Psoas muscle (tissue), 8 donors: ENCODE results near the gene TRPC4AP. TPM values are rescaled to one million over a fixed set of nuclear protein-coding genes. Genes with fewer than 3 reads are reported as not detected.

Source experiments
- ATAC-seq, 4 donors: fragments of 200-7000 bp; cut with Tn5 transposase; one replicate each; pipeline ENCODE4 v1.9.1; 2020; ENCODE audit warnings: moderate library complexity in 3 of 4, mild to moderate bottlenecking in 2 of 4
- DNase-seq, 2 donors: peaks; one replicate each; pipeline ENCODE4 v3.0.0-alpha.2; 2020
- H3K27ac ChIP-seq: fragments of 200-600 bp; one replicate; pipeline ENCODE4 v1.8.0; 2022
- H3K27me3 ChIP-seq, 3 donors: fragments of 200-600 bp in 1 of 3; one replicate each; pipeline versions ENCODE4 v1.6.1 to v1.8.0; 2013 to 2022; ENCODE audit warnings: low read length in 2 of 3, mild to moderate bottlenecking in 2 of 3, moderate library complexity in 1 of 3; ENCODE audit not compliant: insufficient read depth in 3 of 3
- H3K36me3 ChIP-seq, 2 donors: fragments of 200-600 bp in 1 of 2; one replicate each; pipeline versions ENCODE4 v1.6.1 to v1.8.0; 2013 to 2022; ENCODE audit warnings: low read depth in 1 of 2, mild to moderate bottlenecking in 1 of 2, moderate library complexity in 1 of 2; ENCODE audit not compliant: insufficient read depth in 1 of 2
- H3K4me1 ChIP-seq: fragments of 200-600 bp; one replicate; pipeline ENCODE4 v1.8.0; 2022
- H3K4me3 ChIP-seq: fragments of 200-600 bp; one replicate; pipeline ENCODE4 v1.8.0; 2022; ENCODE audit warnings: mild to moderate bottlenecking
- H3K9me3 ChIP-seq: fragments of 200-600 bp; one replicate; pipeline ENCODE4 v1.8.0; 2022
- WGBS, 3 donors: extraction: QIAGEN DNeasy Blood & Tissue Kit; methylation state at CpG; one replicate each; pipeline versions ENCODE4 v1.1.6 to v1.1.7; 2013; 5-methylcytosine and 5-hydroxymethylcytosine counted together
- intact Hi-C, 2 donors: fragments of 100-400 bp; cut with DNase I; formaldehyde crosslinking; loops; one replicate each; pipeline versions ENCODE4 v1.11.0 to v1.14.2; 2022
- polyA plus RNA-seq, 3 donors: library from polyadenylated mRNA; stranded (reverse); fragments of 200-250 nt; gene quantifications; one replicate each; pipeline ENCODE4 v1.2.3, GENCODE V29; 2013
- total RNA-seq, 4 donors: library from RNA; stranded (reverse); fragmentation: NEBNext Ultra II Directional in 2 of 4; extraction: Animal tissue kit (Norgen Biotek cat#: 25700) in 2 of 4; gene quantifications; one replicate each; pipeline versions ENCODE4 v1.2.1 to v1.2.4, GENCODE V29; 2021 to 2023
- TF ChIP-seq, protein P1 (sequence below): fragments of 200-600 bp; IDR thresholded peaks from one replicate; pipeline ENCODE4 v1.8.0; 2022; ENCODE audit warnings: antibody characterized with exemption
- donor health status: healthy with polysubstance abuse.
- donor health status: DM: no; HTN: no; CAD: no; lungs with moderate emphysema.
- donor health status: Bipolar disorder and iron deficiency.
- donor health status: healthy.
- donor health status: DM: yes; HTN: yes; CAD: no.
- donor health status: DM: no; HTN: no; CAD: no.
- donor health status: DM: no; HTN: no; CAD: no.
- donor health status: DM: yes; HTN: yes; CAD: no.

TRPC4AP gene
- total and polyA plus RNA-seq, 7 donors: 36.0 to 62.3 (median 51.7) TPM

DNA sequence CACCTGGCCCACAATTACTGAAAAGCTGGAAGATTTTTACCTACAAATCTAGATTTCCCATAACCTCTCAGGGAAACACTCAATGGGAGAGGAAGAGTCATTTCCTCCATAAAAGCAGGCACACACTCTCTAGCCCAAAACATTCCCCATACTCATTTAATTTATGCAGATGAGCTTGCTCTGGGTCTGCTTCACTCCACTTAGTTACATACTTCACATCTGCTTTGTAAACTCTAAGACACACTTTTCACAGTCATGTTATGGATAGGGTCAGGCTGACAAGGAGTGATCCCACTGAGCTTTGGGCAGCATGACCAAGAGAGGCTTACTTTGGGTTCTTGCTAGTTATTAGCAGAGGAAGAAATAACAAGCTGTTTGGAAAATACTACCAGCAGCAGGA lies 27.4 kb downstream of the TRPC4AP start:
- DNase-seq (no peak), ATAC-seq (no peak)
- intact Hi-C loops: no loop called here
- Histone ChIP-seq H3K4me3 (no peak overlapping the region), H3K9me3 (no peaks in the 10 kb centered on the region), H3K4me1 (peaks cover 22% of the 10 kb centered on the region), H3K27ac (no peak overlapping the region), H3K36me3 (peaks cover 0 to 25% of the 10 kb centered on the region in 2 donors), H3K27me3 (no peaks in the 10 kb centered on the region)
- TF ChIP-seq, protein P1, sequence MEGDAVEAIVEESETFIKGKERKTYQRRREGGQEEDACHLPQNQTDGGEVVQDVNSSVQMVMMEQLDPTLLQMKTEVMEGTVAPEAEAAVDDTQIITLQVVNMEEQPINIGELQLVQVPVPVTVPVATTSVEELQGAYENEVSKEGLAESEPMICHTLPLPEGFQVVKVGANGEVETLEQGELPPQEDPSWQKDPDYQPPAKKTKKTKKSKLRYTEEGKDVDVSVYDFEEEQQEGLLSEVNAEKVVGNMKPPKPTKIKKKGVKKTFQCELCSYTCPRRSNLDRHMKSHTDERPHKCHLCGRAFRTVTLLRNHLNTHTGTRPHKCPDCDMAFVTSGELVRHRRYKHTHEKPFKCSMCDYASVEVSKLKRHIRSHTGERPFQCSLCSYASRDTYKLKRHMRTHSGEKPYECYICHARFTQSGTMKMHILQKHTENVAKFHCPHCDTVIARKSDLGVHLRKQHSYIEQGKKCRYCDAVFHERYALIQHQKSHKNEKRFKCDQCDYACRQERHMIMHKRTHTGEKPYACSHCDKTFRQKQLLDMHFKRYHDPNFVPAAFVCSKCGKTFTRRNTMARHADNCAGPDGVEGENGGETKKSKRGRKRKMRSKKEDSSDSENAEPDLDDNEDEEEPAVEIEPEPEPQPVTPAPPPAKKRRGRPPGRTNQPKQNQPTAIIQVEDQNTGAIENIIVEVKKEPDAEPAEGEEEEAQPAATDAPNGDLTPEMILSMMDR: no peak

DNA sequence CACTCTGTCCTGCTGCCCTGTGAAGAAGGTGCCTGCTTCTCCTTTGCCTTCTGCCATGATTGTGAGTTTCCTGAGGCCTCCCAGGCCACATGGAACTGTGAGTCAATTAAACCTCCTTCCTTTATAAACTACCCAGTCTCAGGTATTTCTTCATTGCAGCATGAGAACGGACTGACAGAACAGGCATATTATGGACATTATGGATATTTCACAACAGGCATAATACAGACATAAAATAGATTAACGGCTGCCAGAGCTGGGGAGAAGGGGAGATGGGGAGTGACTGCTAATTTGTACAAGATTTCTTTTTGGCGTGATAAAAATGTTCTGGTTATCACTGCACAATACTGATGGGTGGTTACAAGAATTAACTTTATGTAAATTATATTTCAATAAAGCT lies 29.4 kb downstream of the TRPC4AP start:
- WGBS, 3 donors: 87 to 91% (median 90%) methylated on average over 3 of the region's 3 CpGs

DNA sequence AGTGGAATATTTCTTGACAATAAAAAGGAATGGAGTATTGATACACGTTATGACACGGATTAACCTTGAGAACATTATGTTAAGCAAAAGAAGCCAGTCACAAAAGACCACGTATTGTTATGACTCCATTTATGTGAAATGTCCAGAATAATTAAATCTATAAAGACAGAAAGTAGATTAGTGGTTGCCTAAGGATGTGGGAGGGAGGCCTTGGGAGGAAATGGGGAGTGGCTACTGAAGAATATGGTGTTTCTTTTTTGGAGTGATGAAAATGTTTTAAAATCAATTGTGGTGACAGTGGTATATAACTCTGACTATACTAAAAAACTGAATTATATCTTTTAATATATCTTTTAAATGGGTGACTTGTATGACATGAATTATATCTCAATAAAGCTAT lies 30.1 kb downstream of the TRPC4AP start:
- 85 to 94% (median 88%) methylated on average over 3 of the region's 3 CpGs for WGBS, 3 donors
- no peak overlapping the region for H3K4me3 ChIP-seq
- ATAC-seq: no peak

More for the DNA sequence above, 29.4 kb downstream of the TRPC4AP start:
- no peak overlapping the region for H3K4me3 ChIP-seq
- ATAC-seq (no peak), DNase-seq (no peak)
- H3K4me1 ChIP-seq: peaks cover 22% of the 10 kb centered on the region
- H3K27me3 ChIP-seq: no peaks in the 10 kb centered on the region
- H3K36me3 ChIP-seq: peaks cover 0 to 15% of the 10 kb centered on the region in 2 donors
- TF ChIP-seq, protein P1: no peak
- intact Hi-C loops: no loop called here
- no peaks in the 10 kb centered on the region for H3K9me3 ChIP-seq
- no peak overlapping the region for H3K27ac ChIP-seq

DNA sequence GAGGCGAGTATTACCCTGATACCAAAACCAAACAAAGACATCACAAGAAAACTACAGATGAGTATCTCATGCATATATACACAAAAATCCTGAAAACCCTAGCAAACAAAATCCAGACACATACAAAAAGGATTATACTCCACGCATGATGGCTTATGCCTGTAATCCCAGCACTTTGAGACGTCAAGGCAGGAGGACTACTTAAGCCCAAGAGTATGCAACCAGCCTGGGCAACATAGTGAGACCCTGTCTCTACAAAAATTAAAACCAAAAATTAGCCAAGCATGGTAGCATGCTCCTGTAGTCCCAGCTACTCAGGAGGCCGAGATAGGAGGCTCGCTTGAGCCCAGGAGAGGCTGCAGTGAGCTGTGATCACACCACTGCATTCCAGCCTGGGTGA lies 32.4 kb downstream of the TRPC4AP start:
- no peak overlapping the region for H3K27ac ChIP-seq

More for the DNA sequence above, 30.1 kb downstream of the TRPC4AP start:
- intact Hi-C loops: no loop called here
- no peak for DNase-seq
- Histone ChIP-seq H3K27me3 (no peaks in the 10 kb centered on the region), H3K4me1 (peaks cover 22% of the 10 kb centered on the region), H3K27ac (no peak overlapping the region), H3K36me3 (peaks cover 0 to 10% of the 10 kb centered on the region in 2 donors), H3K9me3 (no peaks in the 10 kb centered on the region)
- TF ChIP-seq, protein P1: no peak

DNA sequence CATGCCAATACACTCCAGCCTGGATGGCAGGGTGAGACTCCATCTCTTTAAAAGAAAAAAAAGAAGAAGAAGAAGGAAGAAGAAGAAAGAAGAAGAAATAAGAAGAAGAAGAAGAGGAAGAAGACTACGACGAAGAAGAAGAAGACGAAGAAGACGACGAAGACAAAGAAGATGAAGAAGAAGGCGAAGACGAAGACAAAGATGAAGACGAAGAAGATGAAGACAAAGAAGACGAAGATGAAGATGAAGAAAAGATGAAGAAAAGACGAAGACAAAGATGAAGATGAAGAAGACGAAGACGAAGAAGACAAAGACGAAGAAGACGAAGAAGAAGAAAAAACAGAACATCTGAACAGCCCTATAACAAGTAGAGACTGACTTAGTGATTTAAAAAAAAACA lies 33.0 kb downstream of the TRPC4AP start:
- no peak for DNase-seq
- Histone ChIP-seq H3K36me3 (peaks cover 2 to 32% of the 10 kb centered on the region in 2 donors), H3K27ac (no peak overlapping the region), H3K4me1 (peaks cover 13% of the 10 kb centered on the region), H3K9me3 (no peaks in the 10 kb centered on the region), H3K4me3 (no peak overlapping the region), H3K27me3 (no peaks in the 10 kb centered on the region)
- intact Hi-C loops: no loop called here
- TF ChIP-seq, protein P1: no peak
- 92 to 97% (median 95%) methylated on average over 14 of the region's 14 CpGs for WGBS, 3 donors
- no peak for ATAC-seq

More for the DNA sequence above, 32.4 kb downstream of the TRPC4AP start:
- TF ChIP-seq, protein P1: no peak
- Histone ChIP-seq H3K4me1 (peaks cover 13% of the 10 kb centered on the region), H3K9me3 (no peaks in the 10 kb centered on the region), H3K4me3 (no peak overlapping the region), H3K36me3 (peaks cover 0 to 27% of the 10 kb centered on the region in 2 donors), H3K27me3 (no peaks in the 10 kb centered on the region)
- intact Hi-C loops: no loop called here
- WGBS, 3 donors: 98 to 99% (median 99%) methylated on average over 5 of the region's 5 CpGs
- ATAC-seq: no peak
- no peak for DNase-seq
